Measurements from ENCODE around the gene SEPHS1. TPM values are rescaled to one million over a fixed set of nuclear protein-coding genes. Genes with fewer than 3 reads are reported as not detected.

The SEPHS1 gene, protein sequence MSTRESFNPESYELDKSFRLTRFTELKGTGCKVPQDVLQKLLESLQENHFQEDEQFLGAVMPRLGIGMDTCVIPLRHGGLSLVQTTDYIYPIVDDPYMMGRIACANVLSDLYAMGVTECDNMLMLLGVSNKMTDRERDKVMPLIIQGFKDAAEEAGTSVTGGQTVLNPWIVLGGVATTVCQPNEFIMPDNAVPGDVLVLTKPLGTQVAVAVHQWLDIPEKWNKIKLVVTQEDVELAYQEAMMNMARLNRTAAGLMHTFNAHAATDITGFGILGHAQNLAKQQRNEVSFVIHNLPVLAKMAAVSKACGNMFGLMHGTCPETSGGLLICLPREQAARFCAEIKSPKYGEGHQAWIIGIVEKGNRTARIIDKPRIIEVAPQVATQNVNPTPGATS
- total RNA-seq (2022; extraction: Qiagen RNA extraction; ENCODE audit: low read depth), result 66.2 to 89.7 TPM (median 69.5 TPM) in 5 replicates

DNA sequence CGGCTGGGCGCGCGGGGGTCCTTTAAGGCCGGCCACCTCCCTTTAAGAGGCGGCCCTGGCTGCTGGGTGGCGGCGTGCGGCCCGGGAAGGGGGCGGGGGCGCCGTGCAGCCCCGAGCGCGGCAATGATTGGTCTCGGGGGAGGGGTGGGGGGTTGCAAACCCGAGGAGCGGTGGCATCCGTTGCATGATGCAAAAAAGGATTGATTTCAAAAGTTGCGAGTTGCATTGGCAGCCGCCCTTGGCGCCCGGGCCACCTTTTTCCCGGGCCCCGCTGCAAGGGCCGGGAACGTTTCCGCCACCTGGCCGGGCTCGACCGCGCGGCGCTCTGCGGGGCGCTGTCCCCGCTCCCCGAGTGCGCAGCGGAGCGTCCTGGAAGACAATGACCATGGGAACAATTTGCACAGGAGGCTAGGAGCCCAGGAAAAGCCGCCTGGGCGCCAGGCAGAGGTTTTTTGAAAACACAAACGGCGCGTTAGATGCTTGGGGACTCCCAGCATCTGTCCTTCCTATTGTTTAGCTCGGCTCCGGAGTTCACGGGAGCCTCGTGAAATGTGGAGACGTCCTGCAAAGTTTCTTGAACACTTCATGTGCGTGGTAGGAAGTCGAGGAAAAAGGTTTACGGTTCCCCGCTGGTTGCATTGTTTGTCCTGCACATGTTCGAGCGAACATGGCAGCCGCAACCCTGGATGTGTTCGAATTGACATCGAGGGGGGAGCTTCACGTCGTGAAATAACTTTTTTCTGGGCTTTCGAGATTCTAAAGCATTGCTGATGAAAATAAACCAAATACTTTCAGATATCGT, at the start of gene SEPHS1:
SEPHS1 (minus strand) TSS at position 78 of the 802 bp plus-strand sequence. CDS start 3,343 bp downstream, outside the sequence.

DNA sequence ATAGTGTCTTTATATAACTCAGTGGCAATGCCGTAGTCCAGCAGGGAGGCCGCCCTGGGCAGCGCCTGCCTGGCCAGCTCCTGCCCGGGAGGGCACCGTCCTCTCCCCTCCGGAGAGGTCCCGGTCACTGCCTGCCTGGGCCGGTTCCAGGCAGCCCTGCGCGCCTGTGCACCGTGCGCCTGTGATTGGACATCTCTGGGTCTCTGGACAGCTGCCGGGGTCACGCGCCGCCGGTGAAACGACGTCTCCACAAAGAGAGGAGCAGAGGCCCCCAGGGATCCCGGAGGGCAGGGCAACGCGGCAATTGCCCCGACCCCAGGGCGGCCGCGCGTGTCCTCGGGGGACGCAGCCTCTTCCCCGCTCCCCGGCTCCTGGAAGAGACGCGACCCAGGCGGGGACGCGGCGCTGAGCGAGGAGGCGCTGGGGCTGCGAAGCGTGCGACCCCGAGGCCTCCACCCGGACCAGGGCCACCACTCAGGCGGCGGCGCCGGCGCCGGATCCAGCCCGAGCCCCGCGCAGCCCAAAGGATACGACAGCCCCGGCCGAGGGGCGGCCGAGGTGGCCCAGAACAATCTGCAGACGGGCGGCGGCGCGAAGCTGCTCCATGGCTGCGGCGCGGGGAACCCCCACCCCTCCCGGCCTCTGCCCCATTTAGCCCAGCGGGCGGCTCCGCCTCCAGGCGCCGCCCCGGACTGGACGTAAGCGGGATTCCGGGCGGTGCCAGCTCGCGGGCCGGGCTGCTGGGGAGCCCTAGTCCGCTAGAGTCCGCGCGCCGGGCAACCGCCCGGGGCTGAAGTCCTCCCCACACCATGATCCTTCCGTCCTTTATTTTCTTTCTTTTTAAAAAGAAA, 48.4 kb downstream of the SEPHS1 start, which contains the start of gene PHYH:
PHYH (minus strand) TSS at position 628 of the 851 bp plus-strand sequence; CDS start at position 606, 22 bp downstream.

Other genes with a start within 250 kb of the SEPHS1 start
- 51.3 to 64.3 TPM (median 55.8 TPM) in 5 replicates for gene OPTN, start 248.1 kb downstream of the SEPHS1 start, total RNA-seq (2022; extraction: Qiagen RNA extraction; ENCODE audit: low read depth)
- gene MCM10, start 186.7 kb downstream of the SEPHS1 start, total RNA-seq (2022; extraction: Qiagen RNA extraction; ENCODE audit: low read depth), result 21.6 to 30.8 TPM (median 23.2 TPM) in 5 replicates
- not detected in 5 replicates for gene UCMA, start 113.9 kb downstream of the SEPHS1 start, total RNA-seq (2022; extraction: Qiagen RNA extraction; ENCODE audit: low read depth)
- 28.8 to 38.7 TPM (median 31.2 TPM) in 5 replicates for gene PHYH, start 48.2 kb downstream of the SEPHS1 start, total RNA-seq (2022; extraction: Qiagen RNA extraction; ENCODE audit: low read depth)
- gene BEND7, start 180.7 kb upstream of the SEPHS1 start, total RNA-seq (2022; extraction: Qiagen RNA extraction; ENCODE audit: low read depth), result 10.6 to 14.1 TPM (median 12.0 TPM) in 5 replicates
- 19.3 to 29.4 TPM (median 21.0 TPM) in 5 replicates for gene PRPF18, start 238.7 kb upstream of the SEPHS1 start, total RNA-seq (2022; extraction: Qiagen RNA extraction; ENCODE audit: low read depth)